ENCODE data around the gene PLK1.

DNA sequence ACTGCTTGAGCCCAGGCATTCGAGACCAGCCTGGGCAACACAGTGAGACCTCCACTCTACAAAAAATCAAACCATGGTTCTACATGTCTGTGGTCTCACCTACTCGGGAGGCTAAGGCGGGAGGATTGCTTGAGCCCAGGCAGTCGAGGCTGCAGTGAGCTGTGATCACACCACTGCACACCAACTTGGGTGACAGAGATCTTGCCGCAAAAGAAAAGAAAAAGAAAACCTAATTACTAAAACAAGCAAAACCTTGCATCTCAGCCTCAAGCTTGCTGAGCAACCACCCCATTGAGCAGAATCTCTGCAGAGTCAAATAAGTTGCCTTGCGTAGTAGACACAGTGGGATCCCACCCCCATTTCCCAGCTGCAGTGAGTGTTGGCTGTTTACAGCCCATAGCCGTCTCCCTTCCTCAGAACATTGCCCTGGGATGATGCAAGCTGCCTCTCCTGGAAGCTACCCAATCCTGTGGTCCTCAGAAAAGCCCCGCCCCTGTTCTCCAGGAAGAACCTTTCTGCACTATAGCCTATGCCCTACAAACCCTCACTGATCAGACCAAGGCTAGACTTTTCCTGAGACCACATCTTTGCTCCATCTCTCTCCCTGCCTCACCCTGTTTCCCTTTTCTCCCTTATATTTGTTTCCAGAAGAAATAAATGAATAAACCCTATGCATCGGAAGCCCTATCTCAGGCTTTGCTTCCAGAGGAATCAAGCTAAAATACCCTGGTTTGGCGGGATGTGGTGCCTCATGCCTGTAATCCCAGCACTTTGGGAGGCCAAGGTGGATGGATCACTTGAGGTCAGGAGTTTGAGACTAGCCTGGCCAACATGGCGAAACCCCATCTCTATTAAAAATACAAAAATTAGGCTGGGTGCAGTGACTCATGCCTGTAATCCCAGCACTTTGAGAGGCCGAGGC, 51.1 kb downstream of the PLK1 start:
- TF ChIP-seq POLR2A (IDR thresholded peaks at IDR 0.05) = no peak
- TF ChIP-seq CTCF (IDR thresholded peaks at IDR 0.05) = no peak

All from thyroid gland (tissue), 4 donors.